CD4-positive, alpha-beta T cell treated with Interleukin-15 for 1 hour (primary cell): ENCODE data around the gene GID8.
"Not testable (repeated sequence)": the region's sequence is repeated elsewhere in the genome, so short reads cannot be mapped to it uniquely, and the experiment has no call there.

Experiments used
- DNase-seq: peaks from one replicate; pipeline ENCODE4 v3.0.0-alpha.2; 2020

GID8 gene

DNA sequence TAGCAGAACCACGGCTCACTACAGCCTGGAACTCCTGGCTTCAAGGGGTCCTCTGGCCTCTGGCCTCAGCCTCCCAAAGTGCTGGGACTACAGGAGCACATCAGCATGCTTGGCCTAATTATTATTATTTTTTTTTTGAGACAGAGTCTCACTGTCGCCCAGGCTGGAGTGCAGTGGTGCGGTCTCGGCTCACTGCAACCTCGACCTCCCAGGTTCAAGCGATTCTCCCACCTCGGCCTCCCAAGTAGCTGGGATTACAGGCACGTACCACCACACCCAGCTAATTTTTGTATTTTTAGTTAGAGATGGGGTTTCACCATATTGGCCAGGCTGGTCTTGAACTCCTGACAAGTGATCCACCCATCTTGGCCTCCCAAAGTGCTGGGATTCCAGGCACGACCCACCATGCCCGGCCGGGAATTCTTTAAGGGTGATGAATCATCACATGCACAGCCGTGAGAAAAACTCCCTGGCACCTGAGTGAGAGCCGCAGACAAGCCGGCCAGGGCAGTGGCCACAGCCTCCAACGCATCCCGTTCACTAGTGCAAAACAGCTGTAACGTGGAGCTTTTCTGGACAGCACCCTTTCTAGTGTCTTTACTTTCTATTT is 14.8 kb upstream of the GID8 start:
- not testable (repeated sequence) for DNase-seq

DNA sequence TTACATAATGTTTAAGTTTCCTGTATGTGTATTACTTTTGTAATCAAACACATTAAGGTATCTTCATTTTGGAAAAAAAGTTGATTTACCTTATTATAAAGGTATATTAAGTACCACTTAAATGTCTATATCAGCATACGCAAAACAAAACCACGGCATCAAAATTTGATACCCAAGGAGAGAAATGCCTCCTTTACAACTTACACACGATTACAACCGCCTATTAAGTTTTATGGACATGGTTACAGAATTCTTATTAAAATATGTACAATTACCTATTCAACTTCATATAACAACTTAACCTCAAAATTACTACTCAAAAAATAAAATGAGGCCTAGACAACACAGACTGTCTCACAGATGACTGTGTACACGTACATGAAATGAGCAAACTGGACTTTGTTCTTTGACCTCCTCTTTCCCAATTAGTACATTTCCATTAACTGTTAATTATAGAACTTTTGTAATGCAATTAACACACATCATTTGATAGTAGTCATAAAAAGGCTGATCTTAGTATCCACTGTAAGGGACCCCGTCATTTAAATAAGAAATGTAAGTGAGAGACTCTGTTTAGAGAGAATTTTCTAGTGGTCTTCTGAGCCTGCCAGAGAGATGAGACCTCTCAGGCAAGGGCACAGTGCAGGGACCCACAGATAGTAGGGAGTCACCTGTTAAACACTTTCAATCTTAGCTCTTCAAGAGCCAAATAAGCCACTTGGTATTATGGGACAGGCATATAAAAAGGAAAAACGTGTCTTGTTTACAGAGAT is 14.1 kb upstream of the GID8 start:
- no peak for DNase-seq

DNA sequence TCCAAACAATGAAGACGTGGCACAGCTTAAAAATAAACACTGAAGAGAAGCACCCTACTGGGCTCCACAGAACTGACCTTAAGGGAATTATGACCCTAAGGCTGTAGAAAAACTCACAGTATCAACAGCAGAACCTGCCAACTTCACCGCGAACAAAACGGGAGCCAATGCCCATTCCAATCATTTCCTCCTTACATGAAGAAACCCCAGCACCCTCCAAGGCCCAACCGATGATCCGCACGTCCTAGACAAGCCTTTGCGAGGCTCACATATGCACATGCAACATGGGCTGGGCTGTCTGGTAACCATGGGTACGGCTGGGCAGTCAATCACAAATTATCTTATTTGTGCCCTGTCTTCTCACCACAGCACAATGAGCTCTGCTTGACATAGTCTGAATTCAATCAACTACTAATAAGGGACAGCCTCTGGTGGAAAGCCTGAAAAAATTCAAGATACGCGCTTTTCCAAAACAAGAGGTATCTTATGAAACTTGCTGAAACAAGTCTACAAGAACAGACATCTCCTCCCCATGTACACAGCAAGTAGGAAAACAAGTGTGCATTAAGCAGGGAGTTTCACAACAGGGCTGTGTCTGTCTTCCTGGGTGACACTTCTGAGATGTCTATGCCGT is 13.4 kb upstream of the GID8 start:
- DNase-seq, result peak; percentile 52

DNA sequence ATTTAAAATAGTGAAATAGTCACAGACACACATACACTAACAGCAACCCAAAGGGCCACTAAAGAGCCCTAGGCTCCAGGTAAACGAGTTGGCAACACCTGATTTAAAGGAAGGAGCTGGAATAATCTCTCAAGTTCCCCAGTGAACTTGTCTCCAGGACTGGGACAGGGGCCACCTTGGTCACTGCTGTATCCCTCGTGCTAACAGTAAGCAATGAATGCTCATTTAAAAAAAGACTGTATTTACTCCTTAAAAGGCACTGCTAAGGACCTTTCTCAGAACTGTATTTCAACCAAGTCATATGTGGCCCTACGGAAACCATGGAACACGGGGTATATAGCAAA is 12.9 kb upstream of the GID8 start:
- no peak for DNase-seq

DNA sequence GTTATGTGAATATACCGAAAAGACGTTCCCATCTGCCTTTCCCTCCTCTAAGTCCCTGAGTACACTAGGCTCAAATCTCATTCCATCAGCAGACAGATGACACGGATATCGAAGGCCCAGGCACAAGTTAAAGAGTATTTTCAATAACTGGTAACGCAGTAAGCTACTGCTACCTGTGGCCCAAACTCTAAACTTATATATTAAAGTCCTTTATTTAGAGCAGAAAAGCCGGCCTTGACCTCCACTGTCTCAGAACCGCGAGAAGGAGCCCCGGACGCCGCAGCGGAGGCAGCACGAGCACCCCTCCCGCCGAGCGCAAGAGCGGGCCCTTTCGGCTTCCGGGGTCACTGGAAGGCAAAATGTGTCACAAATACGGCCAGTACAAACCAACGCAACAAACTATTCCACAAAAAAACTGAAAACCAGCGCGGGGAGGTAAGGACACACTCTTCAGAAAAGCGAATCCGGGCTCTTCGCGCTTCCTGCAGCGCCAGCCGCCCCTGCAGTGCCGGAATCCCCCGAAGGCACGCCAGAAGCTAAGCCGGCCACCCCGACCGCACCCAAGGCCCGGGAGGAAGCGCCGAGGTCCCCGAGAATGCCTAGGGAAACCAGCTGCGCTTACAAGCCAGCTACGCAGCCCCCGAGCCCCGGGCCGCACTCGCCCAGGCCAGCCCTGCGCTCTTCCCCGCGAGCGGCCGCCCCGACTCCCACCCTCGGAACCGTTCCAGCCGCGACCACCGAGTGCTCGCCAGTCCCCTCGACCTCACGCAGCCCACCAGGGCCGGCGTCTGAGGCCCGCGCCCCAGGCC is 12.3 kb upstream of the GID8 start:
- peak; percentile 50 for DNase-seq

DNA sequence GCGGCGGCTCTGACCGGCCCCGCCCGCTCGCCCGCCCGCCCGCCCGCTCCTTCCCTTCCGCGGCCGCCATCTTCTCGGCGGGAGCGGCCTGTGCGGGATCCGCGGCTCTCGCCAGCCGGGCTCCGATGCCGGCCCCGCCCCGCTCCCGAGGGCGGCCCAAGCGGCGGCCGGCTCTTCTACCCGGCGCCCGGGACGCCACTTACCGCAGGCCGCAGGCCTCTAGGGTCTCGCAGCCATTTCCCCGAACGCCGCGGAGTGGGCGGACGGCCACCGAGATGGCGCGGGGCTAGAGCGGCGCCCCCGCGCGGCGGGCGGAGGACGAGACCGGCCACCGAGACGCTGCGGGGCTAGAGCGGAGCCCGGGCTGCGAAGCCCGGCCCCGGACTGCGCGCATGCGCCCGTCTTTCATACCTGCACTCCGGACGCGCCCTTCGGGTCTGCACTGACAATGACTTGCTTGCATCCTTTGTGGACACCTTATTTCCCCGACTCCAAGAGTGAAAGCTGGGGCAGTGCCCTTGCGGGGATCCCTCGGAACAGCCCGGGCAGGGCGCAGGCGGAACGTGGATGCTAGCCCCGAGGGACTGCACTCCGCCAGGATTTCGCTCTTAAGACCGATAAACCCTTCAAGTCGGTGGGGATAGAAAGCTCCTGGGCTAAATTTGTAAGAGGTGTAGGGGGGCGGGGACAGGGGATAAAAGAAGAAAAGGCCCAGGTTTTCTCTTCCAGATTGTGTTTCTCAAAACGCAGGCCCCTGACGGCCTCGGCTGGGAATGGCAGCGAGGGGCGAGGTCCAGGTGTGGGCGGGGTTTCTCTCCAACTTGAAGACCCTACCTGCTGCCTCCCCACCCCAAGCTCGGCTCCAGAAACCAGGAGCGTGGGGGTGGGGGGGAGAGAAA is 11.5 kb upstream of the GID8 start, which contains the start of gene DIDO1:
Gene DIDO1 (minus strand): TSS at position 277 of the 899 bp plus-strand sequence.
- peak; percentile 92 for DNase-seq

DNA sequence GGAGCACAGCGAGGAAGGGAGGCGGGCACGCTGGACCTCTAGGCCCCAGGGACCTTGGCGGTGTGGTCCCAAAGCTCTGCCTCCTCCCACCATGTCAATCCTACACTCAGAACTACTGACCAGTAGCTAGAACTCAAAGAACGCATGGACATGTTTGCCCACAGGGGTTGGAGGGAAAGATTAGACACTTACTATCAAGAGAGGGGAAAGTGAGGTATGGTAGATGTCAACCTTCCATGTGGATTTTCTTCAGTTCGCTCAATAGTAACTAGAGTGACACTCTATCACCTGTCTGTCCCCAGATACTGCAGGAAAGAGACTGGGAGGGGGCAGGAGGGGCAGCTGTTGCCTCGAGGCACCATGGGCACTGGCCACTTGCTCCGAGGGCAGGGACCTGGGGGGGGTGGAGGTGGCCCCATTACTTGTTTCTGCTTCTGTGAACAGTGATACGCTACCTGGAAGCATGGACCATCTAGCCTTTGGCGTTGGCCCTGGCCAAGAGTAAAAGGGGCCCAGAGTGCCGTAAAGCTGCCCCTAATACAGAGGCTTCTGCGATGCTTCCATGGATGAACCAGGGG is 10.7 kb upstream of the GID8 start:
- DNase-seq, result no peak

DNA sequence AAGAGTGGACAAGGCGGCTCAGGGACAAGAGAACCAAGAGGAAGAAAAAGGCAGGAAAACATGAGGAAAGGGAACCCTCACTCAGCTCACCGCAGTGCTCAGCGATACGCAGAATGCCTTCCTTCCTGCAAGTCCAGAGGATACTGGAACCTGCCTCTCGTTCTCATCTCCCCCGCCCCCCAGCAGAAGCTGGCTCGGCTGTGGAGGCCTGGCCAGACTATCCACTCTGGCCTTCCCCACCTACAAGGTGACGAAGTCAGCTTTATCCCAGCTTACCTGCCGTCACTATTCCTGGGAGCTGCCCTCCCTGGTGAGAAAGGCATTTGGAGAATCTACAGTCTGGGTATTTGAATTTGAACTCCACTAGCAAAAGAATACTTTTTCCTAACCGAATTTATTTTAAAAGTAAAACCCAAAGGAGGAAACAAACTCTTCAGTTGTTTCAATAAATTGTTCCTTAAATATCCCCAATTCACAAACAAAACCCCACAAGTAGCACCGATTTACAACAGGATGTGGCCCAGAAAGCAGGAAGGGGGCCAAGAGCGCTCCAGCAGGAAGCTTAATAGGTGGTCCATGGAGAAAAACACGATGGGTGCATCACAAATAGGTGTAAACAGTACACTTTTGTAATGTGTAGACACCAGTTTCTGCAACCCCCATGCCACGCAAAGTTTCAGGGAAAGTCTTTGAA is 9.6 kb upstream of the GID8 start:
- no peak for DNase-seq

DNA sequence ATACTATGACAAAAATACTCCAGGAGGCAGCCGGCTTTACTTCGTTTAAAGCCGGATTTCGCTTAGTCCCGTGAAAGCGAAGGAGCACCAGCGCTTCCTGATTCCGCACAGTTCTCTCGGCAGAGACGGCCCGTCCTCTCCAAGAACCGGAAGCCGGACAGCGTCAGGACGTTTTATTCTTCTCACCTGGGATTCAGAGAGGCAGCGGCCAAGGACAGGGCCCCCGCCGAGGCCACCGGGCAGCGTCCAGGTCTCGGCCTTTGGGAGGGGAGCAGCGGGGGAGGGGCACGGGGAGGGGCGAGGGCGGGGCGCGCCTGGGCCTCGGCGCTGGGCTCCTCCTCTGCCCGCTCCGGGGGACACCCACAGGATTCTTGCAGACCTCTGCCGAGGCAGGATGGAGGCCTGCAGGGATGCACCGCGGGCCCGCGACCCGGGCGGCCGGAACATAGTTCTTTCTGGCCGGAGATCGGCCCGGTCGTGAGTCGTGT is 8.9 kb upstream of the GID8 start:
- peak; percentile 43 for DNase-seq

DNA sequence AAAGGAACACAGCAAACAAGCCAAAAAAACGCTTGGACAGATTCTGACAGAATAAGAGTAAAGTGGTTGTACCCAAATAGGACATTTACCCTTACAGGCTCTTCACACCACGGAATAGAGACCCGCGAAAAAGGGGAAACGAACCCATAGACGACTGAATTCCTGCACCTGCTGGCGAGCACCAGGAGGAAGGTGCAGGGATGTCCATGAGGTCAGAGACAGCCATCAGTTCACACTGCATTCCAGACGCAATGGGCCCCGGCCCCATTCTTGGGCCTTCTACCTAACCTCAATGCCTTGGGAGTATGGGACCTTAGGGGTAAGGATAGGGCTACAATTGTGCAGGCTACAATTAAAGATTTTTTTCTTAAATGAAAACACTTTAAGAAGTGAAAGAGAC is 6.5 kb upstream of the GID8 start:
- DNase-seq, result no peak

DNA sequence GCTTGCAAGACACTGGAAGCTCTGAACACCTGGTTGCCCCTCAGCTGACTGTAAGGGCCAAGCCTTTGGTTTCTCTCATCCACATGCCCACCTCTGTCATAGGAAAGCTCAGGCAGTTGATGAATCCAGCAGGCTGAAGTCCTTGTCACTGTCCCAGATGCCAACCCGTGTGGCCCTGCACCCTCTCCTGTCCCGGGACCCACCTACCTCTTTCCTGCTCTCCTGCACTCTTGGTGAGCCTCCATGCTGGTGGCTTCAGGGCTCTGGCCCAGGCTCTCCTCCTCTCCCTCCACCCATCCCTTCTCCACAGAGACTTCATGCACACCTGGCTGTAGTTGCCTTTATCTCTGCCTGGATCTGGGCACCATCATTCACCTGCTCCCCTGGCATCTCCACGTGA is 4.0 kb upstream of the GID8 start:
- DNase-seq, result no peak

DNA sequence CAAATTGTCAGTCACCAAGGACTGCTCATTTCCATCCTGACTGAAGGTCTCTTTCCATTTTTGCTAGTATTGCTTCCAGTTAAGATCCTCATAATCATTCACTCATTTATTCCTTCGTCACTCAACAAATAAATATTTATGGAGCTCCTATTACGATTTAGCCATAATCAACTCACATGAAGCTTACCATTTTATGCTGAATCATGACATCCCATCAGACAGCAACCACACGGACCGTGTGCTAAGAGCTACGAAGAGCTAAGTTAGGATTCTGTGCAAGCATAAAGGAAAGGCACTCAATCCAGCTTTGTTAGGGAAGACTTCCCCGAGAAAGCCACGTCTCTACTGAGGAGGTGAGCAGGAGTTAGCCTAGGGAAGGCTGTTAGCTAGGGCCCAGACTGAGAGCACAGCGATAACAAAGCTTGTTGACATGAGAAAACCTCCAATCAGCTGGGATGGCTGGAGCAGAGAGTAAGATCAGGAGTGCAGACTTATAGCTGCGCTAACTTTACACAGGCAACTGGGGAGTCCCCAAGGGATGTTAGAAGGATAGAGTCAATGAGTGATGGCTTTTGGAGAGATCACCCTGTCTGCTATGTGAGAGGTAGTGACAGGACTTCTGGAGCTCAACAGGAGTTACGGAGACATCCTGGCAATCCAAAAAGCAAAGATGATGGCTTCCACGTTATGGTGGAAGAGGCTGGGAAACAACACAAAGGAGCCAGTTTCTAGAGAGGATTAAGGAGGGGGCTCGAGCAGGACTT is 2.6 kb upstream of the GID8 start:
- DNase-seq, result no peak

DNA sequence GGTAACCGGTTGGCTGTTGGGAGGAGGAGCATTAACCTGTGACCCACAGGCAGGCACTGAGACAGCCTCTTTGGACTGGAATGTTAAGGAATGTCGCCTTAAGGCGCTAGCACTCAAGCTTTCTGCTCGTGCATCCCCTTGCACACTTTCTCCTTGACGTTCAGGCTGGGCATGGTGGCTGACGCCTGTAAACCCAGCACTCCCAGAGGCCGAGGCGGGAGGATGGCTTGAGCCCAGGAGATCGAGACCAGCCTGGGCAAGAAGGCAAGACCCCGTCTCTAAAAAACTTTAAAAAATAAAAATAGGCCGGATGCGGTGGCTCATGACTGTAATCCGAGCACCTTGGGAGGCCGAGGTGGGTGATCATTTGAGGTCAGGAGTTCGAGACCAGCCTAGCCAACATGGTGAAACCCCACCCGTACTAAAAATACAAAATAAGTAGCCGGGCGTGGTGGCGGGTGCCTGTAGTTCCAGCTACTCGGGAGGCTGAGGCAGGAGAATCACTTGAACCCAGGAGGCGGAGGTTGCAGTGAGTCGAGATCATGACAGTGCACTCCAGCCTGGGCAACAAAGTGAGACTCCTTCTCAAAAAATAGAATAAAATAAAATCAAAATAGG is 1.9 kb upstream of the GID8 start:
- no peak for DNase-seq

DNA sequence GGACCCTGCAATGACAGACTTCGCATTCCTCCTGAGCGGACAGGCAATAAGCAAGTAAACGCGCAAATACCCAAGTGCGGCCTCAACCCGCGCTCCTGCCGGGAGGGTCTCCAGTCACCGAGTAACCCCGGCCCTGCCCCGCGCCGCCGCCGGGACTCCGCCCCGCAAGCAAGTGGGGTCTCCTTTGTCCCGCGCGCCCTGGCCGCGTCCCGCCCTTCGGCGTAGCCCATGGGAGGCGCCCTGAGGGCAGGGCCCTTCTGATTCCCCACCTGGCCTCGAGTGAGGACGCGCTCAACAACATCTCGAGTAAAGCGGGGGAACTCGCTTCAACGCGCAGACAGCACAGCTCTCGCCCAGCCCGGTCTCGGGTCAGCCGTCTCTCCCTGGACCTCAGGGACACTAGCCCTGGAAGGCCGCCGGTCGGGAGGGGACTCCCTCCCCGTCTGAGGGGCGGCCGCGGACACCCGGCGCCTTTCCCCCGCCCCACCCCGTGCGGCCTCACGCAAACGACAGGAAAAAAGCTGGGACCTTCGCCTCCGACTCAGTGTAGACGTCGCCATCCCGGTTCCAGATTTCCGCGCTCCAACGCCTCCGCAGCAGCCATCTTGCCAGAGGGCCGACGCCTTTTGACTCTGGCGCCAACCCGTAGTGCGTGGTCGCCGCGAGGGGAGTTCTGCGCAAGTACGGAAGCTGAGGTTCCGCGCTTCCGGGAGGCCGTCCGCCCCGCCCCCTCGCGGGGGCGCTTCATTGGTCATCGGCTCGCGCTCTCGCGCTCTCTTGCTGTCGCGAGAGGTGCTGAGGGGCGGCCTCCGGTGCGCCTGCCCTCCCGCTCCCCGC is 461 bp upstream of the GID8 start:
- DNase-seq, result peak; percentile 96

DNA sequence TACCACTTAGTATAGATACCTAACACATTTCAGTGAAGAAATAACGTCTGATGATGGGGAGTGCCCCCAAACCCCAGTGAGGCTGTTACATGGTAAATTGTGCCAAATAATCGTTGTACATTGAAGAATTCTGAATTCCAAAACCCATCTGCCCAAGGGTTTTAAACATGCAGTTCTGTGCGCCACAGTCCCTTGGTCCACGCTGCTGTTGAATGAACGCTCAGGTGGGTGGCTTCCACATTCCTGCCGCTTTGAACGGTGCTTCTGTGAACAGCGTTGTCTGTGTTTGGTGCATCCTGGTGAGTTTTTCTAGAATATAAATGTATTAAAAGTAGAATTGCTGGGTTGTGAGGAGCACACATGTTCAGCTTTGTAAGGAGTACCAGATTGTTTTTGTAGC is 2.9 kb downstream of the GID8 start:
- no peak for DNase-seq

DNA sequence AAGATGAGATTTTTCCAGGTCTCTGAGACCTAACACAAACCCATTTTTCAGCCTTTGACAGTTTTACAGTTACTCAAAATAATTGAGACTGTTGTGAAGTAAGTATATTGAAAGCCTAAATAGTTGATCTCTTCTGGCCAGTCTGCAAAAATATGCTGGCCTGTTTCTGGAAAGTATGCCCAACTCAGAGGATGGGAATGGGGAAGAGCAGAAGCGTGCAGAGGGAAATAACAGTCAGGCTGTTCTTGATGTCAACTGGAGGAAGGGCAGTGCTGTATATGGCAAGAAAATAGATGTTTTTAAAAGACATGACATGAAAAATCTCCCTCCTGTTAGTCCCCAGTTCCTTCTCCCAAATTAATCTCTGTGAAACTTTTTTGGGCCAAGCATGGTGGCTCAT is 3.8 kb downstream of the GID8 start:
- no peak for DNase-seq

DNA sequence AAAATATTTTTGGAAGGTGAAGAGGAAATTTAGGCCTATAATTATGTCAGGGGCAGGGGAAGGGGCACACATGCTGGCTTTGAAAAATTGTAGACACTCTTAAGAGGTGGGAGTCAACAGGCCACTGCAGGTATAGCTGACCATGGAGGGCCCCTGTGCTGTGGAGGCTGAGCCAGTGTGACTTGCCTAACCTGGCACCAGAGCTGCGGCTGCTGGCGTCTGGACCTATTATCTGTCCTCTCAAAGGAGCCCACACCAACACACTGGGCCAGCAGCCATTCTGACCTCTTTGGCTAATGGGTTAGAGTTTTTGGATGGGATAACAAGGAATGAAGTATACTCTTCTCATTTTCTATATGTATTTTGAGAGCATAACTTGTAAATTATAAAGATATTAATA is 4.5 kb downstream of the GID8 start:
- no peak for DNase-seq

DNA sequence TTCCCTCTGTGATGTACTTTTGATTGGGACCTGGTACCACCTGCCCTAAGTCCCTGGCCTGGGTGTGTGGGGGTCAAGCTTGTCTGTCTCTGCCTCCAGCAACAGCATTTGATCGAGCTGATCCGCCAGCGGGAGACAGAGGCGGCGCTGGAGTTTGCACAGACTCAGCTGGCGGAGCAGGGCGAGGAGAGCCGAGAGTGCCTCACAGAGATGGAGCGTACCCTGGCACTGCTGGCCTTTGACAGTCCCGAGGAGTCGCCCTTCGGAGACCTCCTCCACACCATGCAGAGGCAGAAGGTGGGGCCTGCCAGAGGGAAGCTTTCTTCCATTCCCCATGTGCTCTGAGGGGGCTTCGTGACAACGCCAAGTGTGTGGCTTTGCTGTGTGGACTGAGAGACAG is 5.4 kb downstream of the GID8 start:
- no peak for DNase-seq

DNA sequence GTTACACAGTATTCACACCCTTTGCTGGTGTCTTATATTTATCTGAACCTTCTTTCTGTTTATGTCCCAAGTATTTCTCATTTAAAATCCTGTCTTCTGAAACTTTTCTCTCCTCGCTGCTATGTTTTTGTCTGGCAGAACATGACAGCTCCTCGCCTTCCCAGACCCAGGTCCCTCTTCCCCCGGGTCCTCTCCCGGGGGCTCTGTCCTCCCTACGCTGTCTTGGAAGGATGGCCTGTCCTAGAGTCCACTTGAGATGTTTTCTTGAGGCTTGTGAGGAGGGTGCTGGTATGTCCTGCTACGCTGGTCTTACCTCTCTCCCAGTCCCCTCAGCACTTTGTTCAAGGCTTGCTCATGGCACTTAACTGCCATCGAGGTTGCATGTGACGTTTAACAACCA is 6.2 kb downstream of the GID8 start:
- no peak for DNase-seq
